KG1 (cell line): Measurements from ENCODE around the gene ANKRD50.

Experiments
- DNase-seq: peaks from one replicate; lab custom pipeline; 2025; lab: John Stamatoyannopoulos, UW

ANKRD50 gene, protein sequence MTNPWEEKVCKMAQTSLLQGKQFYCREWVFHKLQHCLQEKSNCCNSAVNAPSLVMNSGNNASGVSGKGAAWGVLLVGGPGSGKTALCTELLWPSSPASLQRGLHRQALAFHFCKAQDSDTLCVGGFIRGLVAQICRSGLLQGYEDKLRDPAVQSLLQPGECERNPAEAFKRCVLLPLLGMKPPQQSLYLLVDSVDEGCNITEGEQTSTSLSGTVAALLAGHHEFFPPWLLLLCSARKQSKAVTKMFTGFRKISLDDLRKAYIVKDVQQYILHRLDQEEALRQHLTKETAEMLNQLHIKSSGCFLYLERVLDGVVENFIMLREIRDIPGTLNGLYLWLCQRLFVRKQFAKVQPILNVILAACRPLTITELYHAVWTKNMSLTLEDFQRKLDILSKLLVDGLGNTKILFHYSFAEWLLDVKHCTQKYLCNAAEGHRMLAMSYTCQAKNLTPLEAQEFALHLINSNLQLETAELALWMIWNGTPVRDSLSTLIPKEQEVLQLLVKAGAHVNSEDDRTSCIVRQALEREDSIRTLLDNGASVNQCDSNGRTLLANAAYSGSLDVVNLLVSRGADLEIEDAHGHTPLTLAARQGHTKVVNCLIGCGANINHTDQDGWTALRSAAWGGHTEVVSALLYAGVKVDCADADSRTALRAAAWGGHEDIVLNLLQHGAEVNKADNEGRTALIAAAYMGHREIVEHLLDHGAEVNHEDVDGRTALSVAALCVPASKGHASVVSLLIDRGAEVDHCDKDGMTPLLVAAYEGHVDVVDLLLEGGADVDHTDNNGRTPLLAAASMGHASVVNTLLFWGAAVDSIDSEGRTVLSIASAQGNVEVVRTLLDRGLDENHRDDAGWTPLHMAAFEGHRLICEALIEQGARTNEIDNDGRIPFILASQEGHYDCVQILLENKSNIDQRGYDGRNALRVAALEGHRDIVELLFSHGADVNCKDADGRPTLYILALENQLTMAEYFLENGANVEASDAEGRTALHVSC (N-terminal part only)

DNA sequence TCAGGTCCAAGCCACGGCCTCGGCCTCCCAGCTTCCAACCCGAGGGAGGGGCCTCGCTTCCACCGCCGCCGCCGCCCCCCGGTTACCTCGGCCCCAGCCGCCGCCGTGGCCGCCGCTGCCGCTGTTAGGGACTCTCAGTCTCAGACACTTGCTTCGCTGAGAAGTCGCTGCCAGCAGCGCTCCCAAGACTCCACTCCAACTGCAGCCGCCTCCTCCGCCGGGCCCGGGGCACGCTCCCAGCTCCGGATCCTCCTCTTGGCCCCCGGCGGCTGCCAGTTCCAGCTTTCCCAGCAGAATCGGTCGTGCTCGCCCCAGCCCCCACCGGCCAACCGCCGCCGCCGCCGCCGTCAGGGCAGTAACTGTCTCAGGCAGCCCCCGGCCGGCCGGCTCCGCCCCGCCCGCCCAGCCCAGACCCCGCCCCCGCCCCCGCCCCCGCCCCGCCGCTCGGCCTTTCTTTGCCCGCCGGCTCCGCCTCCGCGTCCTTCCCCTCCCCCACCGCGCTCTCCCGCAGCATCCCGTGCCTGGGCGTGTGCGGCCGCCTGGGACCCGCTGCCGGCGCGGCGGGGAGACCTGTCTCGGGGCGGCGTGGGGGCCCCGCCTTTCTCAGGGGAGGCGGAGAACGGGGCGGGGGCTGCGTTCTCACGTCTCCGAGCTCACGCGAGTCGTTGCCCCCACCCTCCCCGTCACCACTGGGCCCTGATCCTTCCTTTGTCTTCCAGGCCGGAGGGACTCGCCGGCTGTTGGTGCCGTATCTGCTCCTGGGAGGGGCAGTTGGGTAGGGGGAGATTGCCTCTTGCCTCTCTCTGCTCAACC is at the start of gene ANKRD50:
Gene ANKRD50 (minus strand): TSS at position 361 of the 813 bp plus-strand sequence. CDS start 2,221 bp downstream, outside the sequence.
- peak; percentile 55 for DNase-seq

DNA sequence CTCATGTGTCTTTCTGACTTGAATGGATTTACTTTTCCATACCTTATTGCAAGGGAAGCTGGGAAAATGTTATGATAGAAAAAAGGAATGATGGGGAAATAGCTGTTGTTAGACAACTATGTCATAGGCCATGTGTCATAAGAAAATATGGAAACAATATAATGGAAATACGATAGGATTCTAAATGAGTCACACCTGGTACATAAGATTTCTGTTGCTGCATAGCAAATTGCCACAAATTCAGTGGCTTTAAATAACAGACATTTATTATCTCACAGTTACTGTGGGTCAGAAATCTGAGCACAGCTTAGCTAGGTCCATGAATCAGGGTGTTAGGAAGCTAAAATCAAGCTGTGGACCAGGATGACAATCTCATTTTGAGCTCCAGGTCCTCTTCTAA is 44.6 kb upstream of the ANKRD50 start:
- DNase-seq = no peak

DNA sequence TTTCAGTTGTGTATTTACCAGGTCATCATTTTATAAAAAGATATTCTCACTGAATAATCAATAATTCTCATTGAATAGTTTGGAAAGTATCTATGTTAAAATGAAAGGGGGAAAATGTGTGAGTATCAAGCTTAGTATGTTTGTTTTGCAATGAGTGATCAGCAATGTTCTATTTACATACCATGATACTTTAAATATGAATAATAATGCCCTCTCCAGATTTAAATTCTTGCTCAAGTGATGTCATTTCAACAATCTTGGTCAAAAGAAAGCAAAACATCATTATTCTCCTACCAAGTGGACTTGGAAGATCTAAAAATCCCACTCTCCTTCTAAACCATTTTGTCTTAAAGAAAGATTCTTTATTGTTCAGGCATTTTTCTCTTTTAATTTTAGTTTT is 42.1 kb upstream of the ANKRD50 start:
- no peak for DNase-seq

DNA sequence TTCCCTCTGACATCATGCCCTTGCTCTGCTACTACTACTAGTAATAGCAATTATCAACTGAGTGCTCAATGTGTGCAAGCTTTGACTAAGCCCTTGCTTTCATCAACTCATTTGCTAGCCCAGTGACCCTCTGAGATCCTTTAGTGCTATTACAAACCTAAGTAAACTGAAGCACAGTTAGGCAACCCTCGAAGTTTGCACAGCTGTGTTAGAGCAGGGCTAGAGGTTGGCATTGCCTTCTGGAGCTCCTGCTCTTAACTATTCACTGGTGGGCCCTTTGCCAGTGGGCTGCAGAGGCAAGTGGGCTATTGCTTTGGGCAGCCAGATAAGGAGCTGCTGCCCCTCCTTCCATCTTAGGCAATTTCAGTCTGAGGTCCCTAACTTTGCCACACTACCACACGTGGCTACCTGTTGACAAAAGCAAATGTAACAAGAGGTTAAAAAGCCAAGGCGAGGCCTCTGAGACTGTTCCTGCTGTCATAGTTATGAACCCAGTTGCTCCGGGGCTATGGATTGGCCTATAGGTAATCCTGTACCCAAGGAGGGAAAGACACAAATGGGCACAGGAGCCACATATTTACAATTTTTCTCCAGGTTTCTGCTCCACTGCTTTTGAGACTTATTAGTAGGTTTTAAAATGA is 41.5 kb upstream of the ANKRD50 start:
- no peak for DNase-seq

DNA sequence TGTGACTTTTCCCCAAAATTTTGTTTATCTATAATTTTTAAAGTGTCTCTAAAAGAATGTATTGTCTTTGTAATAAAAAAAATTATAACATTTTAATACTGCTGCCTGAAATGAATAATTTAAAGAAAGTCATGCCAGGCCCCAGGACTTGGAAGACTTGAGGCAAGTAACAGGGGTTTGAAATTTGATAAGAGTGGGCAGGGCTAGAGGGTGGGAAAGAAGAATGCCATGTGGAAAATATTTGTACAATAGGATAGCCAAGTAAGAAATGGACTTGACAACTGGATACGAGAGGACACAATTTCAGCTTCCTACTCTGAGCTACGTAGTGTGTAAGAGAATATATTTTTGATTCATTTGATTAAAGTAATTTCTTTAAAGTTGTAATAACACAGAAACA is 36.9 kb upstream of the ANKRD50 start:
- no peak for DNase-seq

DNA sequence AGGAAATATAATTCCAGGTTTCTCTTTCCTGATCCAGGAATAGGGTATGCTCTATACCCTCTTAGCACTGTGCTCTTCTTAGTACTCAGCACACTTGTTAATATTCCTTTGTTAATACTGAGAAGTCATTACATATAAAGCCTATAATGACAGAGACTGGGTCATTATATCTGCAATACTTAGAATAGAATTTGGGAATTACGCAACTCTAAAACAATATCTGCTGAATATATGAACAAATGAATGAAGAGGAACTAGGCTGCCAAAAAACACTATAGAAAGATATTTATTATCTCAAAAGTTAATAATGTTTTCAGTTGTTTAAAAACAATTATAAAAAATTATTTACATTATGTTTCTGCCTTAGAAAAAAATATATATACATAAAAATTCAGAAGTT is 36.4 kb upstream of the ANKRD50 start:
- DNase-seq = no peak

DNA sequence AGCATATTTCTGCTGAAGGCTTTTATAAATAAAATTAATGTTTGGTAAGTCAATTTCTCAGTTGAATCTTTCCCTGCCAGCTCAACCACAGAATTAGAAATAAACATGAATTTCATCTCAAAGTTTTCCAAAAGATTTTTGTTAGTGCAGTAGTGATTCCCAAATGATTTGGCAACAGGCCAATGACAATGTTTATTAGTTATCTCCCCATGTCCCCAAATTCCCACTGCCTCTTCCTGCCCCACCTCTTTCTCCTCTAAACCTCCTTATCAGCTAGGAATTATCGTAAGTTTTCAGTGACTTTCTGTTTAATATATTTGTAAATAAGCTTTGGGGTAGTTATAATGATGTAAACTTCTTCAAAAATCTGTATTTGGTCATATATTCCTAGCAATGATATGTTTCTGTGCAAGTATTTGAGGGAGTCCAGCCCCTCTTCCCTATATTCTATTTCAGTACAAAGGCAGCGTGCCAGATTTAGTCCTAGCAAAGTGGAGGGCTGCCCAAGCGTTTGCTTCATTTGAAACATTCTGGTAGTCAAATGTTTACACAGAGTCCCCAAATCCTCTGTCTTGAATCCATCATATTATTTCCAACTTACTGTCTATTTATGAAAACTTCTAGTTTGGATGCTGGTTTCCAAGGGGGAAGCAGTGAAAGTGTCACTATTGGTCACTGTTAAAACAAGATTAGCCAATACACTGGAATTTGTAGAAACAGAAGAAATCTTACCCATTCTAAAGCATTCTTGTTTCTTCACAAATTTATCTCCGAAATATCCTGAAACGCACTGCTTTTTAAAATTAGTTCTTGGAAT is 33.7 kb upstream of the ANKRD50 start:
- DNase-seq = no peak

DNA sequence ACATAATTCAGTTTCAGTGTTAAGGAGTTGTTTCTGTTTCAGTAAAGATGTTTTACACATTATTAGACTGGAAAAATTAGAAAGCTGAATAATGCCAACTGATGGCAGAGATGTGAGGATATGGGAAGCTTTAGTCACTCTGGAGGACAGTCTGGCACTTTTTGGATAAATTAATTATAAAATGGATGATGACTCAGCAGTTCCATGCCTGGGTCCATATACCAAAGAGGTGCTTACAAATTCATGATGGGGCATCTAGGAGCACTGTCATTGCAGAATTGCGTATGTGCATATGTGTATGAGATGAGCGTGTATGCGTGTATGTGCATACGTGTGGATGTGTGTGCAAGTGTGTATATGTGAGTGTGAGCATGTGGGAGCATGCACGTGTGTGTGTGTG is 31.2 kb upstream of the ANKRD50 start:
- no peak for DNase-seq

DNA sequence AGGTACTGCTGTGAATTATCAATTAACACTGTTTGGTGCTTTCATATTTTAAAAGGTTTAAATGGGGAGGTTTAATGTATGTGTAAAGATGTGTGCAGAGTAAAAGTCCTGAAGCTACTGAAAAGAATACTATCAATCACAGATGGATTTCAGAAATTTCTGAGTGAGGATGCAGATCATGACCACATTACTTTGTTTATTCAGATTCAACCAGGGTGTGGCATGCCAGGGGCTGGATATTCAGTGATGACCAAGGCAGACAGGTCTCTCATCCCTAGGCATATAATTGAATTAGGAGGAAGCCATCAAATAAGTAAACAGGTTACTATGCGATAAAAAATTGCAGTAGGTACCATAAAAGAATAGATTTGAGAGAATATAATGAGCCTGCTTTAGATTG is 28.0 kb upstream of the ANKRD50 start:
- DNase-seq = no peak

DNA sequence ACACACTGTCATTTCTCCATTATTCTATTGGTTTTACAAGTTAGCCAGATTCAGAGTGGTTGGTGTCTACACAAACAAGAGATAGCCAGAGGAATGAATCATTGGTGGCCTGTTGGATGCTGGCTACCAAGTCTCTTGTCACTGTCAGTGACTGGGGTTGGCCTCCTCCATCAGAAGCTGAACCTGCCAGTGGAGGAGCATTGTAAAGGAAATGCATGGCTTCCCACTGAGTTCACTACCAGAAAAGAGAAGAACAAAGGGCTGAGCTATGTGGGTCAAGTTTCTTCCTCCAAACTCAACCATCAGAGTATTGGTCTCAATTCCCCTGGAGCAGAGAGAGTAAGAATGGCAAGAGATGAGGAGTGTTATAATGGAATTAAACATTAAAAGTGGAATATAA is 26.5 kb upstream of the ANKRD50 start:
- DNase-seq = no peak

DNA sequence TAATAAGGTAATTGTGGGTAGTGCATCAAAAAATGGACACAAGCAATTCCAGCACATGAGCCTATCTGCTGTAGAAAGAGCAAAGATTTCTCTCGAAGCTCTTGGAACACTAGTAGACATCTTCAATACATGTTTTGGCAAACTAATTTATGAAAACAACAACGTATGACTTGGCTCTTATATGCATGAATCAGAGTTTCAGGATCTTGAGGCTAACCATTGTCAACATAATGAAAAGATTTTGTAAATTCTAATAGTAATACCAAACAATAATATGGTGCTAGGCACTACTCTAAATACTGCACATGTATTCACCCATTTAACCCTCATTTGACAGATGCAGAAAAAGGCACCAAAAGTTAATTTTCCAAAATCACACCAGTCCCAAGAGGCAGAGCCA is 25.1 kb upstream of the ANKRD50 start:
- DNase-seq = no peak

DNA sequence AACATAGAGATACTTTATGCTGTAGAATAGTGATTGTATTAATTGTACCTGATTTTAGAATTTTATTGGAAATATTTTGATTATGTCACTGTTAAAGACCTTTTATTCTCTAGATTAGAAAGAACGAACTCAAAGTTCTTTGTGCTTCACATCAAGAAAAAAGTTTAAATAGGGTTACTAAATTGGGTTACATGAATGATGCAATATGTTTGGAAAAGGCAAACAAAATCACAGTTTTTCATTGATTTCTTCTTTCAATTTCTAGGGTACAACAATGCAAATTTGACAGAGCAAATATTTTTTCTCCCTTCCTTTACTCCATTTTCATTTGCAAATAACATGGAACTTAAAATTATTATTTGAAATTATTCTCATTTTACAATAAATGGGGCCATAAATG is 24.0 kb upstream of the ANKRD50 start:
- no peak for DNase-seq

DNA sequence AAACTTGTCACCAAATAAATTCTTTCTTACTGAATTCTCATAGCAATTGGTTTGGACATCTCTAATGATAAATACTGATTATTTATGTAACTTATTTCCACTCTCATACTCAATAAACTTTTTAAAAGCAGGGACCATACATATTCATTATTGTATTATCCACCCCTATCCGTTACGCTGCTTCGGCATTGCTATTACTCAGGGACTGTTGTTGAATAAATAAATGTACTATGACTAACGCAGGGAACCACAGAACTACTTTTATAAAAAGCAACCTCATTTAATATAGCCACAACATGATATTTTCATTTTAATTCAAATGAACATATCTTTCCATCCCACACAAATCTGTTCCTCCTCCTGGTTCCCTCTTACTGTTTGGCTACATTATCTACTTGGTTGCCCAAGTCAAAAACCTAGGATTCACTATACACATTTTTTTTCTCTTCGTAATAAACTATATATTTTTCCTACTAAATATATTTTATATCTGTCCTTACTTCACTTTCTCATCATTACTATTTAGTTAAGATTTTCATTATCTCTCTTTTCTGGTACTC is 14.9 kb upstream of the ANKRD50 start:
- no peak for DNase-seq

DNA sequence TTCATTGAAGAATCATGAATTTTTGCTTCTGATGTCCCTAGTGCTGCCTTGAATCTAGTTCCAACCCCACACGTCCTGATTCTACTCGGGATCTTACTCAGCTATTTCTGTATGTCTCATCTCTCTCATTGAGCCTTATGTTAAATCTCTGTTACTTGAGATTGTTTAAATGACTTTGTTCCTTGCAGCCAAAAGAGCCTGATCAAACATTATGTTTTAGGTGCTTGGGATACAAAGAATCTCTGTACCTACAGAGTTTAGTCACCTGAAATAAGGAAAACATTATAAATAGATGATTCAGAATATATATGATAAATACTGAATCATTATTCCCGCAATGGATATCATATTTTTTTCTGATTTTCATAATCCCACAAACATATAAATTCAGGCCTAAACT is 13.7 kb upstream of the ANKRD50 start:
- no peak for DNase-seq

DNA sequence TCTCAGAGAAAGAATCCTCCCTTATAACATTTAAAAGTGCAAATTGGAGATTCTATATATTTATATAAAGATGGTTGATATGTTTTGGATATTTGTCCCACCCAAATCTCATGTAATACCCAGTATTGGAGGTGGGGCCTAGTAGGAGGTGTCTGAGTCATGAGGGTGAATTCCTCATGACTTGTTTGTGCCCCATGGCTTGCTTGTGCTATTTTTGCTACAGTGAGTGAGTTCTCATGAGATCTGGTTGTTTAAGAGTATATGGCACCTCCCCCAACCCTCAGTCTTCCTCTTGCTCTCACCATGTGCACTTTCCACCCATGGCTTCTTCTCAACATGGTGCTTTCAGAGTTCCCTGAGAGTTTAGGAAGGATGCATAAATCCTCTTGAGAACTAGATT is 9.5 kb upstream of the ANKRD50 start:
- DNase-seq = no peak

DNA sequence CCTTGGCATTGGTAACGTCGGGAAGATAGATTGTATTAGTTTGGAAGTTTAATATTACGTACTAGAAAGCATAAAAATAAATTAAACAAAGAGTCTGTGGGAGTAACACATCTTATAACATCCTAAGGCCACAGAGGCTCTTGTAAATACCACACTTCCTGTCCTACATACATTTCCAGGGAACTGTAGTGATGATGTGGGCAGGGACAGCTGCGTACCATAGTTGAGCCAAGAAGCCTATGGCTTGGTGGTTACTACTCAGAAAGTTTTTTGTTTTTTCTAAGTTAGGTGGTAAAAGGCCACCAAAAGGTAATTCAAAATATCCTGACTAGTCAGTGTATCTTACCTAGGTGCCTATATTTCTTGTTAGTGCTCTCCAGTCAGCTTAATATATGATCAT is 4.6 kb upstream of the ANKRD50 start:
- DNase-seq = no peak

DNA sequence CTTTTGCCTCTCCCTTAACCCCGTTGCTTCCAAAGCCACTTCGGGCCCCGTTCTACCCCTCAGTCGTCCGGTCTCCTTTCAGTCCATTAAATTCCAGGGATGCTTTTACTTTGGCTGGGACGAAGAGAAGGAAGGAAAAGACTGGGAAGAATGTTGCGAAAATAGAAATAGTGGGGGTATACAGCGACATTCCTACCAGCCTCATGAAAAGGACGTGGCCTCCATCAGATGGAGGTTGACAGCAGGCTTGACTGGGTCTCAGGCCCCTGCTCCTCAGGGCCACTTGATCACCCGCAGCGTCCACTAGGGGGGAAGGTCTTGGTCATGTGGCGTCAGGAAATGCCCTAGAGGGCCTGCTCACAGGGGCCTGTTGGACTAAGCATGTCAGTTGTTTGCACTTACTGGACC is 657 bp upstream of the ANKRD50 start:
- DNase-seq = peak; percentile 37

DNA sequence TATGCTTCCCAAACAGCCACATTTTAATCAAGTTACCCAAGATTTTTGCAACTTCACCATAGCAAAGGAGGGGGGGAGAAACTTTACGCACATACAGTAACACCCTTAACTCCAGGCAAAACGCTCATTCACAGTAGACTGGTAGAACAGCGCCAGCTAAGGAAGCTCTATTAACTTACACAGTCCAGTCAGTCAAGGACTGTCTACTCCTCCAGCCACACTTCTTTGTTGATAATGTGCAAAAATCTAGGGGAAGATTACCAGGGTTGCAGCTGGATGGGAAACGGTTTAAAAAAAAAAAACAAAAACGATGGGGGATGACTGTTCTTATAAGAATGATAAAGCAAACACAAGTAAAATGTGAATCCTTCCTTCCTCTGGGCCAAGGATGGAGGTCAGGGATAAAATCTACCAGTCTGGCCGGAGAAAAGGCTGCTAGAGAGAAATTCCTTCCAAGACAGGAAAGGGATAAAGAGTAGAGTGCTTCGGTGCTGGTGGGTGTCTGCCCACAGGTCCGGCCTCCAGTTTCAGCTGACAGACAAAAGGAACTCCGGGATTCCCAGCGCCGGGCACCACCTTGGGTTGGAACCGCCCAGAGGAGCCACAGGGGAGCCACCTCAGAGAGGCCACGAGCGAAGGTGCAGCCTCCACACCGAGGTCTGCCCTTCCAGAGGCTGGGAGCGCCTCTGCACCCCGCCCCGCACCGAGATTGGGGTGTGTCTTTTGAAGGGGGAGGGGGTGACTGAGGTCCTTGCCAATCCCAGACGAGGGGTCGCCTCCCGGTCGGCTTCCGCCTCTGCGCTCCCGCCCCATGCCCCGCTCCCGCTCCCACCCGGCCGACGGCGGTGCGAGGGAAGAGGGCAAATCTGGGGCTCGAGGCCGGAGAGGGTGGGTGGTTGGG is 811 bp downstream of the ANKRD50 start:
- DNase-seq = peak; percentile 24

DNA sequence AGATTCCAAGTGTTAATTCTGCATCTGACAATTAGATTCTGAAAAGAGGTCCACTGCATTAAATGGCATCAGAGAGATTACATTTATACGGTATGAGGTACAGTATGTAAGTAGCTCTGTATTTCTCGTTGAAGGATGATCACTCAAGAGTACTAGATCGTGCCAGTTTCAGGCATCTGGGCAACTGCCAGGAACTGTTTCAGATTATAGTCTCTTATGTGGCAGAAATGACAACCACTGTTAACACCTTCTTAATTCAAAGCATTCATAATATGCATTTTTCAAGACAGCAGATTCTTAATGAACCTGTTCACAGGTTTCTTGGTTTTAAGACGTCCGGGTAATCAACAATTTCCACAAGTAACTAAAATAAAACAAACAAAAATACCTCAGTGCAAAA is 1.6 kb downstream of the ANKRD50 start:
- DNase-seq = no peak
